Stomach (tissue), 4 donors: ENCODE data around the gene KRT74.

Experiments
- CTCF ChIP-seq, 7 experiments: fragments of 450-650 bp in 4 of 7; fragments of 200-600 bp in 3 of 7; sonication (generic) in 3 of 7; IDR thresholded peaks; one replicate each; pipeline ENCODE4 v1.5.1; 2016 to 2019; ENCODE audit warnings: antibody characterized with exemption in 7 of 7, control low read depth in 2 of 7, mild to moderate bottlenecking in 1 of 7
- EP300 ChIP-seq: sonication (generic); formaldehyde crosslinking; IDR thresholded peaks from one replicate; pipeline ENCODE4 v1.6.1; 2017; ENCODE audit warnings: antibody characterized with exemption

- TF ChIP-seq CTCF (IDR thresholded peaks at IDR 0.05) (no peak), EP300 (no peak)
These were observed 53.6 kb downstream of the KRT74 start, which contains the start of gene KRT5 for GRCh38 chr12:52519826-52520662.
